Adrenal gland (tissue), 5 donors: Measurements from ENCODE around the gene GPRC5D.

Experiments
- POLR2A ChIP-seq, 2 donors: fragments of 450-650 bp; IDR thresholded peaks; one replicate each; pipeline ENCODE4 v1.6.1; 2017; ENCODE audit warnings: antibody characterized with exemption in 2 of 2, mild to moderate bottlenecking in 2 of 2, moderate library complexity in 1 of 2
- TF ChIP-seq, protein P1 (sequence below), 6 experiments: fragments of 450-650 bp in 4 of 6; fragments of 200-600 bp in 2 of 6; sonication (generic) in 1 of 6; IDR thresholded peaks; 1 replicate in 5 of 6; 2 replicates in 1 of 6; pipeline versions ENCODE4 v1.5.1 to v1.8.0; 2016 to 2021; ENCODE audit warnings: antibody characterized with exemption in 6 of 6, mild to moderate bottlenecking in 2 of 6, moderate library complexity in 1 of 6
- donor health status: DM: no; HTN: no; CAD: no.

DNA sequence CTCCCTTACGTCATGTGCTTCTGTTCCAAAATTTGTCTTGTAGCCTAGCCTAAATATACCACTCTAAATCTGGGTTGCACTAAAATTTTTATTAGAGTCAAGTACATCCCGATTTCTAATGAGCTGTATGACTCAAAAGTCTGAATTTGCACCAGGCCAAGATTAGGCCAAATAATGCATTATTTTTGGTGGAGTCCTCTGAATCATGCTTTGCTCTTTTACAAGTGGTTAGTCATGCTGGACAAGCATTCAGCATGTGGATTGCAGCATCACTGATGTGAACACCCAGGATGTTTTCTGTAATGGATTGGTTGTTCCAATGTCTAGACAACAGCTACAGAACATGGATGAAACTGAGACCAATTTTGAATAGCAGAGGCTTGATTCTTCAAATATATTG is 24.4 kb upstream of the GPRC5D start:
- TF ChIP-seq, protein P1, sequence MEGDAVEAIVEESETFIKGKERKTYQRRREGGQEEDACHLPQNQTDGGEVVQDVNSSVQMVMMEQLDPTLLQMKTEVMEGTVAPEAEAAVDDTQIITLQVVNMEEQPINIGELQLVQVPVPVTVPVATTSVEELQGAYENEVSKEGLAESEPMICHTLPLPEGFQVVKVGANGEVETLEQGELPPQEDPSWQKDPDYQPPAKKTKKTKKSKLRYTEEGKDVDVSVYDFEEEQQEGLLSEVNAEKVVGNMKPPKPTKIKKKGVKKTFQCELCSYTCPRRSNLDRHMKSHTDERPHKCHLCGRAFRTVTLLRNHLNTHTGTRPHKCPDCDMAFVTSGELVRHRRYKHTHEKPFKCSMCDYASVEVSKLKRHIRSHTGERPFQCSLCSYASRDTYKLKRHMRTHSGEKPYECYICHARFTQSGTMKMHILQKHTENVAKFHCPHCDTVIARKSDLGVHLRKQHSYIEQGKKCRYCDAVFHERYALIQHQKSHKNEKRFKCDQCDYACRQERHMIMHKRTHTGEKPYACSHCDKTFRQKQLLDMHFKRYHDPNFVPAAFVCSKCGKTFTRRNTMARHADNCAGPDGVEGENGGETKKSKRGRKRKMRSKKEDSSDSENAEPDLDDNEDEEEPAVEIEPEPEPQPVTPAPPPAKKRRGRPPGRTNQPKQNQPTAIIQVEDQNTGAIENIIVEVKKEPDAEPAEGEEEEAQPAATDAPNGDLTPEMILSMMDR (IDR thresholded peaks at IDR 0.05) = no peak
- no peak for TF ChIP-seq POLR2A (IDR thresholded peaks at IDR 0.05)
